Lung (tissue), 12 donors: ENCODE data around the gene LCN1. TPM values are rescaled to one million over a fixed set of nuclear protein-coding genes. Genes with fewer than 3 reads are reported as not detected.
A peak's percentile ranks its signal among the peaks of the same experiment; 100 is the strongest.

Experiments
- ATAC-seq: fragments of 200-7000 bp; cut with Tn5 transposase; one replicate; pipeline ENCODE4 v1.9.1; 2020; ENCODE audit warnings: moderate number of reproducible peaks; ENCODE audit not compliant: insufficient read depth, low FRiP score
- DNase-seq, 3 donors: peaks; one replicate each; pipeline ENCODE4 v3.0.0-alpha.2; 2013 to 2017
- H3K27ac ChIP-seq, 2 donors: one replicate each; pipeline ENCODE4 v1.5.1; 2013; ENCODE audit warnings: mild to moderate bottlenecking in 2 of 2, moderate library complexity in 2 of 2, control low read depth in 1 of 2, inconsistent platforms in 1 of 2, low read depth in 1 of 2, low read length in 1 of 2
- H3K27me3 ChIP-seq, 3 donors: one replicate each; pipeline ENCODE4 v1.5.1; 2013; ENCODE audit warnings: low read length in 2 of 3; ENCODE audit not compliant: control insufficient read depth in 3 of 3, insufficient read depth in 3 of 3
- H3K36me3 ChIP-seq, 4 donors: one replicate each; pipeline ENCODE4 v1.5.1; 2013; ENCODE audit warnings: low read length in 4 of 4, mild to moderate bottlenecking in 1 of 4, moderate library complexity in 1 of 4; ENCODE audit not compliant: control insufficient read depth in 4 of 4, insufficient read depth in 4 of 4
- H3K4me1 ChIP-seq, 5 donors: one replicate each; pipeline ENCODE4 v1.5.1; 2013; ENCODE audit warnings: low read length in 5 of 5, mild to moderate bottlenecking in 2 of 5, moderate library complexity in 1 of 5; ENCODE audit not compliant: control insufficient read depth in 5 of 5, insufficient read depth in 5 of 5
- H3K4me3 ChIP-seq: one replicate; pipeline ENCODE4 v1.5.1; 2013; ENCODE audit warnings: mild to moderate bottlenecking, control low read depth, moderate library complexity
- H3K9ac ChIP-seq, 2 donors: one replicate each; pipeline ENCODE4 v1.5.1; 2013; ENCODE audit warnings: low read length in 2 of 2, control low read depth in 1 of 2; ENCODE audit not compliant: insufficient read depth in 1 of 2
- H3K9me3 ChIP-seq, 4 donors: one replicate each; pipeline ENCODE4 v1.5.1; 2013; ENCODE audit warnings: low read length in 3 of 4, mild to moderate bottlenecking in 1 of 4, moderate library complexity in 1 of 4; ENCODE audit not compliant: control insufficient read depth in 4 of 4, insufficient read depth in 3 of 4
- WGBS, 2 donors: extraction: QIAGEN DNeasy Blood & Tissue Kit; methylation state at CpG; one replicate each; pipeline ENCODE4 v1.1.7; 2013; 5-methylcytosine and 5-hydroxymethylcytosine counted together
- polyA plus RNA-seq, 2 donors: library from polyadenylated mRNA; stranded (reverse); fragments of 200-250 nt; gene quantifications; one replicate each; pipeline ENCODE4 v1.2.1, GENCODE V29; 2013
- total RNA-seq, 2 donors: library from RNA; depleted of rRNA in 1 of 2; stranded (reverse); fragments of >200 nt in 1 of 2; gene quantifications; one replicate each; pipeline ENCODE4 v1.2.1, GENCODE V29; 2014 to 2021
- TF ChIP-seq, protein P1 (sequence below): IDR thresholded peaks from 2 replicates; pipeline ENCODE4 v1.5.1; 2012; ENCODE audit warnings: mild to moderate bottlenecking; ENCODE audit errors: control extremely low read depth, extremely low read depth
- donor health status: control.
- donor health status: control.
- donor health status: Bipolar disorder and iron deficiency.
- donor health status: healthy.
- donor health status: DM: yes; HTN: yes; CAD: no.

LCN1 gene
- total and polyA plus RNA-seq, 4 donors, result not detected

DNA sequence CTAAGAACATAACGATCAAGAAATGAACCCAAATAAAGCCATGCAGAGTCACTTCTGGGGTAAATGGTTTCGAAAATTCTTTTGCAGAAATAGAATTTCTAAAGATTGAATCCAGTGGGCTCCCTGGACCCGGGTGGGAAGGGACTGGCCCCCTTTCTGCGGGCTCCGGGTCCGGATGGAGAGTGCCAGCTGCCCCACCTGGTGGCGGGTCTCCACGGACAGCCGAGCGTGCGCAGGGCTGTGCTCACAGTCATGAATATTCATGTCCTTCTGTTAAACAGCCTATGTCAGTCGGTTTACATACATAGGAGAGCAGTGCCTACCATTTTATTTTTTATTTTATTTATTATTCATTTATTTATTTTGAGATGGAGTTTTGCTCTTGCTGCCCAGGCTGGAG is 46.3 kb upstream of the LCN1 start:
- TF ChIP-seq, protein P1, sequence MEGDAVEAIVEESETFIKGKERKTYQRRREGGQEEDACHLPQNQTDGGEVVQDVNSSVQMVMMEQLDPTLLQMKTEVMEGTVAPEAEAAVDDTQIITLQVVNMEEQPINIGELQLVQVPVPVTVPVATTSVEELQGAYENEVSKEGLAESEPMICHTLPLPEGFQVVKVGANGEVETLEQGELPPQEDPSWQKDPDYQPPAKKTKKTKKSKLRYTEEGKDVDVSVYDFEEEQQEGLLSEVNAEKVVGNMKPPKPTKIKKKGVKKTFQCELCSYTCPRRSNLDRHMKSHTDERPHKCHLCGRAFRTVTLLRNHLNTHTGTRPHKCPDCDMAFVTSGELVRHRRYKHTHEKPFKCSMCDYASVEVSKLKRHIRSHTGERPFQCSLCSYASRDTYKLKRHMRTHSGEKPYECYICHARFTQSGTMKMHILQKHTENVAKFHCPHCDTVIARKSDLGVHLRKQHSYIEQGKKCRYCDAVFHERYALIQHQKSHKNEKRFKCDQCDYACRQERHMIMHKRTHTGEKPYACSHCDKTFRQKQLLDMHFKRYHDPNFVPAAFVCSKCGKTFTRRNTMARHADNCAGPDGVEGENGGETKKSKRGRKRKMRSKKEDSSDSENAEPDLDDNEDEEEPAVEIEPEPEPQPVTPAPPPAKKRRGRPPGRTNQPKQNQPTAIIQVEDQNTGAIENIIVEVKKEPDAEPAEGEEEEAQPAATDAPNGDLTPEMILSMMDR, result no peak
- H3K27ac ChIP-seq, result no peak overlapping the region
- ATAC-seq, result no peak

DNA sequence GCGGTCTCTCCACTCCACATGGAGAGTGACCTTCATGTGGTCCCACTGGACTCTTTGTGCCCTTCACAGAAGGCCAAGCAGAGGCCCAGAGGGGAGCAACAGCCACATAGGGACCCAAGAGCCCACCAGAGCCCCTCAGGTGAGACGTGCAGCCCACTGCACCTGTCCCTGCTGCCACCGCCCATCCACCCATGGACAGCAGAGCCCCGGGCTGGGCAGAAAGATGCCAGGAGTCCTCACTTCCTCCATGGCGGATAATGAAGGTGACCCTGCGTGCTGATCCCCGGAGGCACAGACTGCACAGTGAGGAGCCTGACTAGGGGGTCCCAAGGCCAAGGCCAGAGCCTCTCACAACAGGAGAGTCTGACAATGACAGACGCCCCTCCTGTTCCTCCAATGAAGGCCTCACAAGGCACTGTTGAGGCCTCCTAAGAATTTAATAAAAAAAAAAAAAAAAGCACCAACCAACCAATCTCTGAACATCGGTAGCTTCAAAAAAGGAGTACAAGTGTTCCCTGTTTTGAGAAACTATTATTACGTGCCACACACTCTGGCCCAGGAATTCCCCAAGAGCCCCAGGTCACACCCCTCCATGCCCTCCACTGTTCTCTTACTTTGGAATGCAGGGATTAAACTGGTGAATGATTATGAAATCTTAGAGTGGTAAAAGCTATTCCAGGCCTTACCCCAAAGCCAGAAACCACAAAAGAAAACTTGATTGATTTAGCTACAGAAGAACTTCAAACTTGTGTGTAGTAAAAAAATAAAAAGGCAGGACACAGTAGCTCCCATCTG is 44.5 kb upstream of the LCN1 start:
- Histone ChIP-seq H3K4me3 (no peak overlapping the region), H3K4me1 (peaks cover 0 to 33% (median 3%) of the 10 kb centered on the region in 5 donors), H3K9ac (no peak overlapping the region), H3K27me3 (no peaks in the 10 kb centered on the region), H3K9me3 (no peaks in the 10 kb centered on the region), H3K27ac (peak overlapping the region in 1 of 2 donors; percentile 71), H3K36me3 (no peaks in the 10 kb centered on the region)
- DNase-seq (peak; percentile 19 to 50 (median 30)), ATAC-seq (peak; percentile 23)
- 79 to 82% methylated on average over 10 of the region's 10 CpGs for WGBS, 2 donors
- TF ChIP-seq, protein P1, result no peak

More for the DNA sequence above, 46.3 kb upstream of the LCN1 start:
- no peak overlapping the region for H3K9ac ChIP-seq
- no peaks in the 10 kb centered on the region for H3K36me3 ChIP-seq
- no peaks in the 10 kb centered on the region for H3K27me3 ChIP-seq
- H3K9me3 ChIP-seq, result no peaks in the 10 kb centered on the region
- no peak overlapping the region for H3K4me3 ChIP-seq
- peaks cover 0 to 24% (median 4%) of the 10 kb centered on the region in 5 donors for H3K4me1 ChIP-seq
- WGBS, 2 donors, result 13 to 17% methylated on average over 12 of the region's 12 CpGs
- peak; percentile 32 to 53 (median 48) for DNase-seq

DNA sequence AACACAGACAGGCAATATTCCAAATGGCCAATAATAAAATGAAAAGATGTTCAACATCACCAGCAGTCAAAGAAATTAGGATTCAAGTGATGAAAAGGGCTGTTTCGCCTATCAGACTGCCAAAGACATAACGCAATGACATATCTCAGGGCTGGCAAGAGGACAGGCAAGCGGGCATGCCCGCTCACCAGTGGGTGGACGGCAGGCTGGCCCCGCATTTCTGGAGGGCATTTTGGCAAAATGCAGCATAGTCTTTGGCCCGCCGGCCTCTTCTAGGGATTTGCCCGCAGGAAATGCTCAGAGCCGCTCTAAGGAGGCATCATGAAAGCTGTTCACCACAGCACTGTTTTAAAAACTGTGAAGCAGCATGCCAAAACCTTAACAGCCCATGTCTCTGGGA is 43.0 kb upstream of the LCN1 start:
- ATAC-seq (no peak), DNase-seq (peak in 2 of 3 donors; percentile 48 to 71)
- Histone ChIP-seq H3K36me3 (peaks cover 0 to 1% (median 0%) of the 10 kb centered on the region in 4 donors), H3K9me3 (no peaks in the 10 kb centered on the region), H3K9ac (no peak overlapping the region), H3K4me3 (no peak overlapping the region), H3K4me1 (peaks cover 0 to 33% (median 3%) of the 10 kb centered on the region in 5 donors), H3K27ac (no peak overlapping the region), H3K27me3 (no peaks in the 10 kb centered on the region)
- TF ChIP-seq, protein P1, result no peak
- WGBS, 2 donors, result 74 to 78% methylated on average over 10 of the region's 10 CpGs
